ENCODE measurements around the gene RPS27L. TPM values are rescaled to one million over a fixed set of nuclear protein-coding genes. Genes with fewer than 3 reads are reported as not detected.

The RPS27L gene
- total and polyA plus RNA-seq, 2 of the 8 experiments (the other 6 are each of a cell fraction or from before 2014, with no cell fraction given), result 115 to 143 TPM

GRCh38 chr15:63121382-63122001 is 35.8 kb downstream of the RPS27L start, which contains the start of gene LACTB:
LACTB (plus strand) TSS chr15:63121861; CDS start chr15:63121872, 11 bp downstream.
- Histone ChIP-seq H3K9me3 (ENCODE audit: insufficient read depth in 2 of 2, low read depth in 1 of 2, low read length in 1 of 2) (peaks cover 0 to 5% of the 10 kb centered on the region in 2 experiments; a peak in 1 of 4 replicates), H3K27ac (ENCODE audit: low read depth, low read length) (no peak within 1 kb of the TSS; the same call in 1 of the 2 replicates), H3K14ac (ENCODE audit: insufficient read length) (no peak within 1 kb of the TSS), H2BK20ac (ENCODE audit: low read length) (no peak within 1 kb of the TSS), H4K5ac (ENCODE audit: insufficient read length, low read depth, low read length) (peak within 1 kb of the TSS; percentile 85), H3K23me2 (ENCODE audit: low read depth, low read length) (peaks cover 3% of the 10 kb centered on the region), H3K9ac (replicated peaks in 1 of 4; ENCODE audit: extremely low read depth in 1 of 4, low read depth in 3 of 4, low read length in 3 of 4) (peak within 1 kb of the TSS; percentile 30 to 64 (median 37); a peak in 4 of 7 replicates), H3K27me3 (replicated peaks in 1 of 4; ENCODE audit: control insufficient read depth in 3 of 4, extremely low read depth in 1 of 4, insufficient read depth in 3 of 4, low read length in 3 of 4) (no peaks in the 10 kb centered on the region), H3K4ac (replicated peaks; ENCODE audit: insufficient read length, low read depth, low read length) (no peak within 1 kb of the TSS), H3K79me2 (ENCODE audit: control insufficient read depth in 1 of 2, insufficient read depth in 2 of 2, low read length in 2 of 2) (no peaks in the 10 kb centered on the region), H2AK5ac (ENCODE audit: low read depth, low read length) (no peak within 1 kb of the TSS), H4K8ac (ENCODE audit: extremely low read depth, insufficient read depth, low read length) (no peak within 1 kb of the TSS; the same call in 1 of the 2 replicates), H3K4me1 (replicated peaks in 1 of 4; ENCODE audit: control insufficient read depth in 3 of 4, insufficient read depth in 4 of 4, low read length in 3 of 4) (peaks cover 0 to 4% (median 2%) of the 10 kb centered on the region in 4 experiments; a peak in 1 of 7 replicates), H2BK12ac (ENCODE audit: low read depth, low read length) (no peak within 1 kb of the TSS; the same call in 1 of the 2 replicates), H2BK15ac (ENCODE audit: low read length) (peak within 1 kb of the TSS; percentile 99; the same call in 1 of the 2 replicates), H2BK120ac (replicated peaks; ENCODE audit: low read depth, low read length) (no peak within 1 kb of the TSS), H3K23ac (ENCODE audit: insufficient read length) (no peak within 1 kb of the TSS), H3K79me1 (ENCODE audit: low read depth, low read length) (no peaks in the 10 kb centered on the region), H2BK5ac (ENCODE audit: low read depth, low read length) (peak within 1 kb of the TSS; percentile 57; the same call in 1 of the 2 replicates), H4K20me1 (replicated peaks in 1 of 2; ENCODE audit: control insufficient read depth in 1 of 2, insufficient read depth in 2 of 2, low read length in 2 of 2) (no peaks in the 10 kb centered on the region), H3K4me2 (ENCODE audit: insufficient read depth in 1 of 2, low read depth in 2 of 2, low read length in 2 of 2) (peak within 1 kb of the TSS; percentile 74 to 89), H3K36me3 (ENCODE audit: control insufficient read depth in 2 of 4, insufficient read depth in 4 of 4, low read length in 3 of 4) (no peaks in the 10 kb centered on the region), H3K18ac (ENCODE audit: extremely low read depth, low read length) (peak within 1 kb of the TSS; percentile 96), H4K91ac (replicated peaks; ENCODE audit: insufficient read length, low read length) (no peak within 1 kb of the TSS), H3K56ac (replicated peaks; ENCODE audit: insufficient read length, low read depth, low read length) (no peak within 1 kb of the TSS), H3K4me3 (ENCODE audit: extremely low read depth in 1 of 4, insufficient read depth in 2 of 4, low read depth in 3 of 4, low read length in 4 of 4) (peak within 1 kb of the TSS; percentile 75 to 97 (median 81)), H2AFZ (ENCODE audit: low read length) (peak within 1 kb of the TSS; percentile 99)
- CTCF ChIA-PET (ENCODE audit: partially characterized antibody), result no interaction called here
- DNase-seq (ENCODE audit: low read depth in 1 of 2, low spot score in 2 of 2) (peak; percentile 59 to 88), FAIRE-seq (no peak)
- 2% methylated on average over 23 of the region's 40 CpGs; no CpG with 5 or more reads in 1 of the 2 experiments for WGBS, 2 experiments (ENCODE audit: extremely low coverage in 1 of 2, insufficient coverage in 1 of 2, insufficient read length in 1 of 2, insufficient replicate concordance in 2 of 2, low coverage in 1 of 2, low lambda C conversion rate in 2 of 2, missing lambda C conversion rate in 1 of 2)
- POLR2A ChIA-PET (ENCODE audit: partially characterized antibody), result interaction anchor here (1.1 kb wide), 1 partner anchor 247 kb away, joined by 3 read pairs; no protein-coding TSS in a partner anchor
- no peak for TF ChIP-seq EZH2 (IDR thresholded peaks at IDR 0.05; ENCODE audit: low read depth, low read length, severe bottlenecking)
- no peak for TF ChIP-seq RBBP5 (IDR thresholded peaks at IDR 0.05; ENCODE audit: borderline replicate concordance, low read depth, low read length)
- TF ChIP-seq CREB1 (IDR thresholded peaks at IDR 0.05), result peak; percentile 44; the same call in 1 of the 2 replicates
- no peak for TF ChIP-seq GABPA (IDR thresholded peaks at IDR 0.05; ENCODE audit: borderline replicate concordance, insufficient read depth, low read length)
- TF ChIP-seq TBP (IDR thresholded peaks at IDR 0.05; ENCODE audit: low read depth, low read length), result no peak
- no peak for TF ChIP-seq CBX8 (IDR thresholded peaks at IDR 0.05; ENCODE audit: borderline replicate concordance, low read depth, low read length)
- peak; percentile 81 for TF ChIP-seq SP1 (IDR thresholded peaks at IDR 0.05; ENCODE audit: low read depth, low read length)
- no peak for TF ChIP-seq SIX5 (IDR thresholded peaks at IDR 0.05; ENCODE audit: low read depth, low read length)
- TF ChIP-seq SRF (IDR thresholded peaks at IDR 0.05; ENCODE audit: low read depth, low read length), result peak; percentile 97
- 0 out of 3 replicates have a peak, but pooled peaks of 1 of the 2 experiments have one; percentile 22 for TF ChIP-seq POLR2A (IDR thresholded peaks at IDR 0.05; ENCODE audit: control extremely low read depth in 1 of 2, low read depth in 2 of 2, low read length in 2 of 2)
- TF ChIP-seq SIN3A (conservative IDR thresholded peaks at IDR 0.05 in 1 of 2, IDR thresholded peaks at IDR 0.05 in 1 of 2; ENCODE audit: low read depth in 1 of 2, low read length in 2 of 2), result peak in 1 of 2 experiments; percentile 72; a peak in 1 of 4 replicates
- no peak for TF ChIP-seq CHD1 (IDR thresholded peaks at IDR 0.05; ENCODE audit: low read depth, low read length)
- TF ChIP-seq SP4 (IDR thresholded peaks at IDR 0.05; ENCODE audit: low read length), result 0 out of 2 replicates have a peak, but pooled peaks have one; percentile 4

Measured in H1 (cell line).